ENCODE measurements around the gene PSME2. TPM values are rescaled to one million over a fixed set of nuclear protein-coding genes. Genes with fewer than 3 reads are reported as not detected.

Gene PSME2
- total RNA-seq, 1 experiment from 2014 or later = 126 TPM

- no peak overlapping the region for H3K18ac ChIP-seq (ENCODE audit: insufficient read length, low read depth, low read length)
- no peaks in the 10 kb centered on the region for H3K23me2 ChIP-seq (ENCODE audit: insufficient read length, low read depth, low read length, poor library complexity, severe bottlenecking)
- no peak overlapping the region for H4K8ac ChIP-seq (replicated peaks; ENCODE audit: insufficient read length, low read depth, low read length)
- H2BK15ac ChIP-seq (ENCODE audit: low read depth, low read length) = no peak overlapping the region
- no peak overlapping the region for H3K4me2 ChIP-seq (ENCODE audit: insufficient read depth, insufficient read length, low read length)
- H3K9me3 ChIP-seq (ENCODE audit: control insufficient read depth, low read depth, low read length) = no peaks in the 10 kb centered on the region
- Mint-ChIP-seq H3K4me3 (no peak overlapping the region), H3K9me3 (no peaks in the 10 kb centered on the region), H3K36me3 (ENCODE audit: insufficient read depth in 1 of 3, low read depth in 3 of 3) (peaks cover 8 to 51% (median 35%) of the 10 kb centered on the region in 3 experiments), H3K27ac (0 out of 7 replicates have a peak overlapping the region, but pooled peaks of 1 of the 3 experiments have one; percentile 28), H3K27me3 (ENCODE audit: low read depth) (no peaks in the 10 kb centered on the region; the same call in 1 of the 2 replicates), H3K4me1 (peaks cover 11 to 13% of the 10 kb centered on the region in 2 experiments)
- no peak overlapping the region for H3K56ac ChIP-seq (ENCODE audit: insufficient read length, low read depth, low read length)
- no peaks in the 10 kb centered on the region for H3K79me2 ChIP-seq (ENCODE audit: insufficient read depth, low read length)
- no peak overlapping the region for H2BK5ac ChIP-seq (ENCODE audit: insufficient read length, low read length)
- no peak overlapping the region for H2AK5ac ChIP-seq (ENCODE audit: insufficient read length, low read length)
- no peak overlapping the region for H3K4ac ChIP-seq (ENCODE audit: low read depth, low read length)
- no peak overlapping the region for H2BK120ac ChIP-seq (ENCODE audit: low read depth, low read length, poor library complexity, severe bottlenecking)
- H2AFZ ChIP-seq (ENCODE audit: low read length) = no peak overlapping the region
- H2BK12ac ChIP-seq (ENCODE audit: insufficient read length, low read depth, low read length) = no peak overlapping the region
- no peaks in the 10 kb centered on the region for H3K27me3 ChIP-seq (ENCODE audit: insufficient read depth, low read length)
- H3K27ac ChIP-seq (ENCODE audit: insufficient read length, low read depth, low read length) = no peak overlapping the region
- H3K79me1 ChIP-seq (ENCODE audit: insufficient read depth, low read depth, low read length, poor library complexity, severe bottlenecking) = no peaks in the 10 kb centered on the region
- TF ChIP-seq CTCF (conservative IDR thresholded peaks at IDR 0.05) = no peak
- no peaks in the 10 kb centered on the region for H4K20me1 ChIP-seq (ENCODE audit: control insufficient read depth, insufficient read depth, insufficient read length)
- H4K91ac ChIP-seq (ENCODE audit: insufficient read length, low read depth, low read length) = no peak overlapping the region
- no peak overlapping the region for H4K5ac ChIP-seq (ENCODE audit: insufficient read length, low read depth, low read length)
- H3T11ph ChIP-seq (ENCODE audit: low read length) = no peak overlapping the region
- H3K4me1 ChIP-seq (ENCODE audit: insufficient read depth, low read length) = no peaks in the 10 kb centered on the region
- no peak overlapping the region for H2BK20ac ChIP-seq (ENCODE audit: low read depth, low read length, poor library complexity, severe bottlenecking)
- no peak overlapping the region for H3K9ac ChIP-seq (ENCODE audit: extremely low read depth, insufficient read length, low read length)
- H3K23ac ChIP-seq (ENCODE audit: insufficient read length, low read depth, low read length) = no peak overlapping the region
- no CpG with 5 or more reads among the region's 14 CpGs for WGBS (ENCODE audit: extremely low coverage, insufficient read length, low lambda C conversion rate)
- DNase-seq = no peak
- no peak overlapping the region for H3K14ac ChIP-seq (ENCODE audit: insufficient read depth, low read length)
These were observed 18.1 kb upstream of the PSME2 start for GRCh38 chr14:24164518-24164991.
